GM19397 (cell line): ENCODE results near the gene BIK.
A peak's percentile ranks its signal among the peaks of the same experiment; 100 is the strongest.
"Not testable (repeated sequence)": the region's sequence is repeated elsewhere in the genome, so short reads cannot be mapped to it uniquely, and the experiment has no call there.

ENCODE experiments used
- ATAC-seq: cut with Tn5 transposase; IDR thresholded peaks from one replicate; pipeline ENCODE4 v1.9.1; 2021; ENCODE audit warnings: mild to moderate bottlenecking, moderate library complexity; ENCODE audit not compliant: unreplicated experiment

BIK gene

GRCh38 chr22:43104056-43104625 is 6.4 kb upstream of the BIK start:
- not testable (repeated sequence) for ATAC-seq

GRCh38 chr22:43104950-43105349 is 5.6 kb upstream of the BIK start:
- ATAC-seq, result not testable (repeated sequence)

- no peak for ATAC-seq
Measured at GRCh38 chr22:43106302-43106701, 4.2 kb upstream of the BIK start.

GRCh38 chr22:43109511-43109910 is 1.0 kb upstream of the BIK start:
- no peak for ATAC-seq

GRCh38 chr22:43109921-43110443 is 568 bp upstream of the BIK start:
- no peak for ATAC-seq

- no peak for ATAC-seq
Measured at GRCh38 chr22:43110927-43111623, 525 bp downstream of the BIK start.

GRCh38 chr22:43113526-43114251 is 3.1 kb downstream of the BIK start:
- ATAC-seq, result no peak

GRCh38 chr22:43114958-43115357 is 4.4 kb downstream of the BIK start:
- ATAC-seq, result no peak

- no peak for ATAC-seq
Measured at GRCh38 chr22:43116932-43117331, 6.4 kb downstream of the BIK start.

- no peak for ATAC-seq
Measured at GRCh38 chr22:43118024-43118849, 7.7 kb downstream of the BIK start.

GRCh38 chr22:43118953-43119458 is 8.5 kb downstream of the BIK start:
- peak; percentile 57 for ATAC-seq

GRCh38 chr22:43126501-43127165 is 16.1 kb downstream of the BIK start:
- ATAC-seq, result no peak

- ATAC-seq, result no peak
Measured at GRCh38 chr22:43127166-43127908, 16.8 kb downstream of the BIK start.

GRCh38 chr22:43128116-43128515 is 17.6 kb downstream of the BIK start:
- no peak for ATAC-seq

- no peak for ATAC-seq
Measured at GRCh38 chr22:43128928-43129424, 18.4 kb downstream of the BIK start.

GRCh38 chr22:43129426-43130425 is 19.2 kb downstream of the BIK start:
- no peak for ATAC-seq

GRCh38 chr22:43131773-43132501 is 21.4 kb downstream of the BIK start:
- no peak for ATAC-seq
